HEK293 (cell line): ENCODE measurements around the gene ABCA1.

Source experiments
- CTCF ChIA-PET: fragments of 350-600 bp; formaldehyde crosslinking; extraction: SDS; loops from one replicate; lab custom pipeline; 2021; ENCODE audit warnings: antibody characterized with exemption; lab: Yijun Ruan, JAX
- POLR2A ChIA-PET: fragments of 300-600 bp; formaldehyde crosslinking; extraction: SDS; loops from one replicate; lab custom pipeline; 2020; ENCODE audit warnings: antibody characterized with exemption, inconsistent platforms; lab: Yijun Ruan, JAX
- H3K27ac ChIP-seq: fragments of 200-500 bp; sonication (Bioruptor generic); 2 replicates; pipeline ENCODE4 v1.5.1; 2014; ENCODE audit warnings: low read depth, low read length, control low read depth, inconsistent platforms; ENCODE audit errors: extremely low read depth
- H3K36me3 ChIP-seq, 2 experiments: fragments of 200-500 bp in 1 of 2; sonication (Bioruptor generic) in 1 of 2; 1 replicate in 1 of 2; 2 replicates in 1 of 2; pipeline ENCODE4 v1.5.1; 2014 to 2017; ENCODE audit warnings: inconsistent platforms in 2 of 2, low read length in 2 of 2; ENCODE audit not compliant: control insufficient read depth in 2 of 2, insufficient read depth in 1 of 2
- H3K4me1 ChIP-seq: fragments of 200-500 bp; sonication (Bioruptor generic); 2 replicates; pipeline ENCODE4 v1.5.1; 2014; ENCODE audit warnings: mild to moderate bottlenecking, low read length, inconsistent platforms; ENCODE audit not compliant: control insufficient read depth, insufficient read depth
- H3K4me3 ChIP-seq: 2 replicates; pipeline ENCODE4 v1.5.1; 2011; ENCODE audit warnings: low read depth, mild to moderate bottlenecking, control low read depth, low read length, moderate library complexity
- H3K9me3 ChIP-seq: fragments of 200-500 bp; sonication (Bioruptor generic); 2 replicates; pipeline ENCODE4 v1.5.1; 2014; ENCODE audit warnings: low read depth, low read length, inconsistent platforms; ENCODE audit not compliant: control insufficient read depth, insufficient read depth
- FEZF1 ChIP-seq: fragments of 450-650 bp; formaldehyde crosslinking; IDR thresholded peaks from 2 replicates; pipeline ENCODE4 v1.5.1; 2016; ENCODE audit warnings: missing biosample characterization, missing genetic modification characterization
- HOXC10 ChIP-seq: sonication (generic); formaldehyde crosslinking; IDR thresholded peaks from 2 replicates; pipeline ENCODE4 v1.8.1; 2023; ENCODE audit warnings: mild to moderate bottlenecking, missing genetic modification reagents
- MZF1 ChIP-seq: fragments of 450-650 bp; formaldehyde crosslinking; IDR thresholded peaks from 2 replicates; pipeline ENCODE4 v1.5.1; 2017; ENCODE audit warnings: missing biosample characterization, missing genetic modification characterization, borderline replicate concordance
- OSR2 ChIP-seq: fragments of 450-650 bp; formaldehyde crosslinking; IDR thresholded peaks from 2 replicates; pipeline ENCODE4 v1.5.1; 2016; ENCODE audit warnings: missing biosample characterization, missing genetic modification characterization
- YY1 ChIP-seq: fragments of 450-650 bp; formaldehyde crosslinking; IDR thresholded peaks from 2 replicates; pipeline ENCODE4 v1.5.1; 2018; ENCODE audit warnings: missing biosample characterization, missing genetic modification characterization
- ZFHX2 ChIP-seq: fragments of 450-650 bp; formaldehyde crosslinking; conservative IDR thresholded peaks from 2 replicates; pipeline ENCODE4 v1.5.1; 2016; ENCODE audit warnings: missing biosample characterization, missing genetic modification characterization
- ZNF2 ChIP-seq: fragments of 450-650 bp; formaldehyde crosslinking; IDR thresholded peaks from 2 replicates; pipeline ENCODE4 v1.5.1; 2016; ENCODE audit warnings: missing biosample characterization, missing genetic modification characterization
- ZNF211 ChIP-seq: fragments of 450-650 bp; formaldehyde crosslinking; IDR thresholded peaks from 2 replicates; pipeline ENCODE4 v1.5.1; 2016; ENCODE audit warnings: low read depth, missing biosample characterization, missing genetic modification characterization
- ZNF24 ChIP-seq: fragments of 450-650 bp; formaldehyde crosslinking; IDR thresholded peaks from 2 replicates; pipeline ENCODE4 v1.5.1; 2016; ENCODE audit warnings: missing biosample characterization, missing genetic modification characterization
- ZNF423 ChIP-seq: fragments of 450-650 bp; formaldehyde crosslinking; IDR thresholded peaks from 2 replicates; pipeline ENCODE4 v1.5.1; 2016; ENCODE audit warnings: missing biosample characterization, missing genetic modification characterization
- ZNF555 ChIP-seq: fragments of 450-650 bp; formaldehyde crosslinking; conservative IDR thresholded peaks from 2 replicates; pipeline ENCODE4 v1.5.1; 2017; ENCODE audit warnings: missing biosample characterization, mild to moderate bottlenecking, missing genetic modification characterization, inconsistent platforms
- ZNF571 ChIP-seq: fragments of 450-650 bp; formaldehyde crosslinking; IDR thresholded peaks from 2 replicates; pipeline ENCODE4 v1.5.0; 2017; ENCODE audit warnings: missing biosample characterization, missing genetic modification characterization
- ZNF600 ChIP-seq: fragments of 450-650 bp; formaldehyde crosslinking; IDR thresholded peaks from 2 replicates; pipeline ENCODE4 v1.5.1; 2016; ENCODE audit warnings: missing biosample characterization, missing genetic modification characterization
- ZNF658 ChIP-seq: fragments of 450-650 bp; formaldehyde crosslinking; IDR thresholded peaks from 2 replicates; pipeline ENCODE4; 2016; ENCODE audit warnings: missing biosample characterization, missing genetic modification characterization
- ZNF707 ChIP-seq: fragments of 450-650 bp; formaldehyde crosslinking; IDR thresholded peaks from 2 replicates; pipeline ENCODE4 v1.5.1; 2016; ENCODE audit warnings: missing biosample characterization, missing genetic modification characterization
- ZNF768 ChIP-seq: fragments of 450-650 bp; formaldehyde crosslinking; IDR thresholded peaks from 2 replicates; pipeline ENCODE4 v1.5.1; 2018; ENCODE audit warnings: missing biosample characterization, mild to moderate bottlenecking, missing genetic modification characterization
- ZNF777 ChIP-seq: fragments of 450-650 bp; formaldehyde crosslinking; IDR thresholded peaks from 2 replicates; pipeline ENCODE4 v1.5.1; 2017; ENCODE audit warnings: missing biosample characterization, missing genetic modification characterization, borderline replicate concordance
- ZNF791 ChIP-seq: fragments of 450-650 bp; formaldehyde crosslinking; IDR thresholded peaks from 2 replicates; pipeline ENCODE4 v1.5.1; 2016; ENCODE audit warnings: missing biosample characterization, missing genetic modification characterization
- ZNF843 ChIP-seq: fragments of 450-650 bp; formaldehyde crosslinking; IDR thresholded peaks from 2 replicates; pipeline ENCODE4 v1.5.1; 2016; ENCODE audit warnings: missing biosample characterization, missing genetic modification characterization
- ZXDB ChIP-seq: fragments of 450-650 bp; formaldehyde crosslinking; IDR thresholded peaks from 2 replicates; pipeline ENCODE4 v1.5.1; 2016; ENCODE audit warnings: missing biosample characterization, missing genetic modification characterization
- TF ChIP-seq, protein P1 (sequence below): IDR thresholded peaks from 2 replicates; pipeline ENCODE4 v1.6.1; 2011; ENCODE audit warnings: mild to moderate bottlenecking, low read depth, low read length, borderline replicate concordance
- TF ChIP-seq, protein P2 (sequence below): fragments of 450-650 bp; formaldehyde crosslinking; IDR thresholded peaks from 2 replicates; pipeline ENCODE4 v1.5.1; 2016; ENCODE audit warnings: missing biosample characterization, missing genetic modification characterization
- TF ChIP-seq, protein P3 (sequence below): fragments of 450-650 bp; formaldehyde crosslinking; IDR thresholded peaks from 2 replicates; pipeline ENCODE4 v1.5.1; 2016; ENCODE audit warnings: missing biosample characterization, missing genetic modification characterization

Gene ABCA1

DNA sequence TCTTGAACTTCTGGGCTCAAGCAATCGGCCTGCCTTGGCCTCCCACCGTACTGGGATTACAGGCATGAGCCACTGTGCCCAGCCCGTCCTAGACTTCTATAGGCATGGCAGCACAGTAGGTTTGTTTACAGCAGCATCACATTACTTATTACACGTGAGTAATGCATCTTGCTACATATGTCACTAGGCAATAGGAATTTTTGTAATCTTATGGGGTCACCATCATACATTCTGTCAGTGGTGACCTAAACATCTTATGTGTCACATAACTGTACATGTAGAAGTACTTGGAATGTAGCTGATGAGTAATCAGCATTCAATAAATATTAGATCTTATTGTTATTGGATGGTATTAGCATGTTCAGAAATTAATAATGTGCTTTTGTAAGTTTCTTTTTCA is 22.9 kb upstream of the ABCA1 start:
- Histone ChIP-seq H3K4me3 (no peak overlapping the region), H3K4me1 (no peaks in the 10 kb centered on the region), H3K27ac (no peak overlapping the region), H3K9me3 (no peaks in the 10 kb centered on the region)
- CTCF ChIA-PET = no interaction called here
- TF ChIP-seq ZNF423 = no peak
- TF ChIP-seq YY1 = no peak
- no peak for TF ChIP-seq ZXDB (tag by site-specific recombination)
- TF ChIP-seq ZNF658 (tag by site-specific recombination) = no peak
- no peak for TF ChIP-seq ZNF707 (tag by site-specific recombination)
- no peak for TF ChIP-seq ZFHX2
- TF ChIP-seq, all 188 proteins: peak for 0
- no peaks in the 10 kb centered on the region for H3K36me3 ChIP-seq
- POLR2A ChIA-PET = no interaction called here

DNA sequence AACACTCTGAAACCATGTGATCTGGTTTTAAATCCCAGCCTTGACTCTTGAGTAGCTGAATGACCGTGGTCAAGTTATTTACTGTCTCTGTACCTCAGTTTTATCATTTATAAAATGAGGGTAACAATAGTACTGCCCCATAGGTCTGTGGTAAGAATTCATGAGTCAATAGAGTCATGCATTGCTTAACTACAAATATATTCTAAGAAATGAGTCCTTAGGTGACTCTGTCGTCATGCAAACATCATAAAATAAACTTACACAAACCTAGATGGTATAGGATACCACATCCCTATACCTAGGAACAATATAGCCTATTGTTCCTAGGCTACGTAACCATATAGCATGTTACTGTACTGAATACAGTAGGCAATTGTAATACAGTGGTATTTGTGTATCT is 20.3 kb upstream of the ABCA1 start:
- Histone ChIP-seq H3K27ac (no peak overlapping the region), H3K9me3 (no peaks in the 10 kb centered on the region), H3K4me3 (no peak overlapping the region), H3K4me1 (no peaks in the 10 kb centered on the region), H3K36me3 (no peaks in the 10 kb centered on the region)
- CTCF ChIA-PET = no interaction called here
- TF ChIP-seq, protein P1, sequence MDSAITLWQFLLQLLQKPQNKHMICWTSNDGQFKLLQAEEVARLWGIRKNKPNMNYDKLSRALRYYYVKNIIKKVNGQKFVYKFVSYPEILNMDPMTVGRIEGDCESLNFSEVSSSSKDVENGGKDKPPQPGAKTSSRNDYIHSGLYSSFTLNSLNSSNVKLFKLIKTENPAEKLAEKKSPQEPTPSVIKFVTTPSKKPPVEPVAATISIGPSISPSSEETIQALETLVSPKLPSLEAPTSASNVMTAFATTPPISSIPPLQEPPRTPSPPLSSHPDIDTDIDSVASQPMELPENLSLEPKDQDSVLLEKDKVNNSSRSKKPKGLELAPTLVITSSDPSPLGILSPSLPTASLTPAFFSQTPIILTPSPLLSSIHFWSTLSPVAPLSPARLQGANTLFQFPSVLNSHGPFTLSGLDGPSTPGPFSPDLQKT = no peak
- no peak for TF ChIP-seq ZNF777 (tag by site-specific recombination)
- TF ChIP-seq FEZF1 (tag by site-specific recombination) = no peak
- no peak for TF ChIP-seq ZNF423
- TF ChIP-seq ZNF2 (tag by site-specific recombination) = no peak
- TF ChIP-seq, protein P2, sequence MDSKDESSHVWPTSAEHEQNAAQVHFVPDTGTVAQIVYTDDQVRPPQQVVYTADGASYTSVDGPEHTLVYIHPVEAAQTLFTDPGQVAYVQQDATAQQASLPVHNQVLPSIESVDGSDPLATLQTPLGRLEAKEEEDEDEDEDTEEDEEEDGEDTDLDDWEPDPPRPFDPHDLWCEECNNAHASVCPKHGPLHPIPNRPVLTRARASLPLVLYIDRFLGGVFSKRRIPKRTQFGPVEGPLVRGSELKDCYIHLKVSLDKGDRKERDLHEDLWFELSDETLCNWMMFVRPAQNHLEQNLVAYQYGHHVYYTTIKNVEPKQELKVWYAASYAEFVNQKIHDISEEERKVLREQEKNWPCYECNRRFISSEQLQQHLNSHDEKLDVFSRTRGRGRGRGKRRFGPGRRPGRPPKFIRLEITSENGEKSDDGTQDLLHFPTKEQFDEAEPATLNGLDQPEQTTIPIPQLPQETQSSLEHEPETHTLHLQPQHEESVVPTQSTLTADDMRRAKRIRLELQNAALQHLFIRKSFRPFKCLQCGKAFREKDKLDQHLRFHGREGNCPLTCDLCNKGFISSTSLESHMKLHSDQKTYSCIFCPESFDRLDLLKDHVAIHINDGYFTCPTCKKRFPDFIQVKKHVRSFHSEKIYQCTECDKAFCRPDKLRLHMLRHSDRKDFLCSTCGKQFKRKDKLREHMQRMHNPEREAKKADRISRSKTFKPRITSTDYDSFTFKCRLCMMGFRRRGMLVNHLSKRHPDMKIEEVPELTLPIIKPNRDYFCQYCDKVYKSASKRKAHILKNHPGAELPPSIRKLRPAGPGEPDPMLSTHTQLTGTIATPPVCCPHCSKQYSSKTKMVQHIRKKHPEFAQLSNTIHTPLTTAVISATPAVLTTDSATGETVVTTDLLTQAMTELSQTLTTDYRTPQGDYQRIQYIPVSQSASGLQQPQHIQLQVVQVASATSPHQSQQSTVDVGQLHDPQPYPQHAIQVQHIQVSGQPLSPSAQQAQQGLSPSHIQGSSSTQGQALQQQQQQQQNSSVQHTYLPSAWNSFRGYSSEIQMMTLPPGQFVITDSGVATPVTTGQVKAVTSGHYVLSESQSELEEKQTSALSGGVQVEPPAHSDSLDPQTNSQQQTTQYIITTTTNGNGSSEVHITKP = no peak
- TF ChIP-seq ZNF211 (tag by site-specific recombination) = no peak
- TF ChIP-seq ZNF791 (tag by site-specific recombination) = no peak
- no peak for TF ChIP-seq MZF1 (tag by site-specific recombination)
- no peak for TF ChIP-seq HOXC10 (CRISPR knock-in tag)
- no peak for TF ChIP-seq ZNF571
- TF ChIP-seq ZNF555 (tag by site-specific recombination) = no peak
- TF ChIP-seq ZNF768 (tag by site-specific recombination) = no peak
- no peak for TF ChIP-seq ZNF600 (tag by site-specific recombination)
- no peak for TF ChIP-seq OSR2 (tag by site-specific recombination)
- no peak for TF ChIP-seq ZNF24 (tag by site-specific recombination)
- no peak for TF ChIP-seq ZNF843 (tag by site-specific recombination)
- TF ChIP-seq, protein P3, sequence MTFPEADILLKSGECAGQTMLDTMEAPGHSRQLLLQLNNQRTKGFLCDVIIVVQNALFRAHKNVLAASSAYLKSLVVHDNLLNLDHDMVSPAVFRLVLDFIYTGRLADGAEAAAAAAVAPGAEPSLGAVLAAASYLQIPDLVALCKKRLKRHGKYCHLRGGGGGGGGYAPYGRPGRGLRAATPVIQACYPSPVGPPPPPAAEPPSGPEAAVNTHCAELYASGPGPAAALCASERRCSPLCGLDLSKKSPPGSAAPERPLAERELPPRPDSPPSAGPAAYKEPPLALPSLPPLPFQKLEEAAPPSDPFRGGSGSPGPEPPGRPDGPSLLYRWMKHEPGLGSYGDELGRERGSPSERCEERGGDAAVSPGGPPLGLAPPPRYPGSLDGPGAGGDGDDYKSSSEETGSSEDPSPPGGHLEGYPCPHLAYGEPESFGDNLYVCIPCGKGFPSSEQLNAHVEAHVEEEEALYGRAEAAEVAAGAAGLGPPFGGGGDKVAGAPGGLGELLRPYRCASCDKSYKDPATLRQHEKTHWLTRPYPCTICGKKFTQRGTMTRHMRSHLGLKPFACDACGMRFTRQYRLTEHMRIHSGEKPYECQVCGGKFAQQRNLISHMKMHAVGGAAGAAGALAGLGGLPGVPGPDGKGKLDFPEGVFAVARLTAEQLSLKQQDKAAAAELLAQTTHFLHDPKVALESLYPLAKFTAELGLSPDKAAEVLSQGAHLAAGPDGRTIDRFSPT = no peak
- POLR2A ChIA-PET = no interaction called here
